HG02588 (cell line): ENCODE results near the gene KAT2A.
A peak's percentile ranks its signal among the peaks of the same experiment; 100 is the strongest.
"Not testable (repeated sequence)": the region's sequence is repeated elsewhere in the genome, so short reads cannot be mapped to it uniquely, and the experiment has no call there.

Experiments
- ATAC-seq: cut with Tn5 transposase; IDR thresholded peaks from one replicate; pipeline ENCODE4 v1.9.1; 2021; ENCODE audit warnings: mild to moderate bottlenecking, moderate library complexity; ENCODE audit not compliant: unreplicated experiment

KAT2A gene

GRCh38 chr17:42120770-42121769 lies at the start of gene KAT2A:
Gene KAT2A (minus strand): TSS chr17:42121367. CDS start chr17:42121304, 63 bp downstream.
- ATAC-seq, result peak; percentile 56

- no peak for ATAC-seq
These were observed 48.2 kb upstream of the KAT2A start for GRCh38 chr17:42169351-42169750.

GRCh38 chr17:42167807-42168206 lies 46.6 kb upstream of the KAT2A start:
- no peak for ATAC-seq

- no peak for ATAC-seq
These were observed 45.1 kb upstream of the KAT2A start for GRCh38 chr17:42166196-42166763.

GRCh38 chr17:42165751-42166150 lies 44.6 kb upstream of the KAT2A start:
- ATAC-seq, result no peak

GRCh38 chr17:42163696-42164407 lies 42.7 kb upstream of the KAT2A start:
- ATAC-seq, result no peak

GRCh38 chr17:42163113-42163512 lies 41.9 kb upstream of the KAT2A start:
- ATAC-seq, result no peak

GRCh38 chr17:42160531-42160910 lies 39.4 kb upstream of the KAT2A start:
- no peak for ATAC-seq

GRCh38 chr17:42159796-42160530 lies 38.8 kb upstream of the KAT2A start:
- no peak for ATAC-seq

- ATAC-seq, result no peak
These were observed 34.5 kb upstream of the KAT2A start for GRCh38 chr17:42155614-42156045.

- no peak for ATAC-seq
These were observed 33.0 kb upstream of the KAT2A start for GRCh38 chr17:42153919-42154742.

- ATAC-seq, result no peak
These were observed 25.9 kb upstream of the KAT2A start for GRCh38 chr17:42146911-42147607.

- not testable (repeated sequence) for ATAC-seq
These were observed 22.0 kb upstream of the KAT2A start for GRCh38 chr17:42143138-42143537.

- no peak for ATAC-seq
These were observed 21.3 kb upstream of the KAT2A start for GRCh38 chr17:42142371-42142896.

- no peak for ATAC-seq
These were observed 20.2 kb upstream of the KAT2A start for GRCh38 chr17:42141382-42141781.

- not testable (repeated sequence) for ATAC-seq
These were observed 19.5 kb upstream of the KAT2A start for GRCh38 chr17:42140690-42141089.

GRCh38 chr17:42138749-42139492 lies 17.8 kb upstream of the KAT2A start:
- ATAC-seq, result no peak

GRCh38 chr17:42136654-42137051 lies 15.5 kb upstream of the KAT2A start:
- no peak for ATAC-seq
